PFSK-1 (cell line): ENCODE measurements around the gene NPW.

Source experiments
- FOXP2 ChIP-seq: optimal IDR thresholded peaks from 2 replicates; pipeline ENCODE3; 2011; ENCODE audit warnings: borderline replicate concordance, control low read depth, inconsistent platforms; ENCODE audit not compliant: insufficient read depth; ENCODE audit errors: extremely low read length, extremely low read depth
- POLR2AphosphoS5 ChIP-seq: IDR thresholded peaks from 2 replicates; pipeline ENCODE4 v1.6.1; 2012; ENCODE audit warnings: low read depth, mild to moderate bottlenecking, control low read depth, low read length, moderate library complexity
- REST ChIP-seq, 2 experiments: IDR thresholded peaks; 2 replicates each; pipeline versions ENCODE4 v1.6.1 to v1.8.0; 2011 to 2012; ENCODE audit warnings: low read depth in 2 of 2, low read length in 2 of 2, control low read depth in 1 of 2, inconsistent platforms in 1 of 2, mild to moderate bottlenecking in 1 of 2, moderate library complexity in 1 of 2; ENCODE audit not compliant: insufficient read depth in 1 of 2
- SIN3A ChIP-seq: IDR thresholded peaks from 2 replicates; pipeline ENCODE4 v1.6.1; 2012; ENCODE audit warnings: mild to moderate bottlenecking, low read length, moderate library complexity, borderline replicate concordance; ENCODE audit not compliant: insufficient read depth
- TAF1 ChIP-seq: IDR thresholded peaks from 2 replicates; pipeline ENCODE4 v1.6.1; 2012; ENCODE audit warnings: low read length, control low read depth, borderline replicate concordance; ENCODE audit not compliant: insufficient read depth

- TF ChIP-seq SIN3A, result no peak
- TF ChIP-seq TAF1, result no peak
- no peak for TF ChIP-seq FOXP2
- TF ChIP-seq POLR2AphosphoS5, result no peak
- no peak for TF ChIP-seq REST (IDR thresholded peaks at IDR 0.05; ENCODE audit: insufficient read depth in 1 of 2, low read depth in 2 of 2, low read length in 2 of 2)
Measured at GRCh38 chr16:1993731-1994131, 25.9 kb upstream of the NPW start.
